Measurements from ENCODE around the gene ZSWIM1. TPM values are rescaled to one million over a fixed set of nuclear protein-coding genes. Genes with fewer than 3 reads are reported as not detected.
A peak's percentile ranks its signal among the peaks of the same experiment; 100 is the strongest.

ZSWIM1 gene
- polyA plus RNA-seq (4.3 to 4.9 TPM (median 4.4 TPM) in 3 replicates), polyA minus RNA-seq (19.7 to 22.0 TPM (median 20.8 TPM) in 3 replicates)
- 1.5 TPM for polyA plus RNA-seq (2011; ENCODE audit: low read depth)
- 3.0 and 3.4 TPM in 2 replicates for polyA plus RNA-seq (2011; cell fraction: cytosol; rRNA removed)
- 5.0 and 8.0 TPM in 2 replicates for polyA plus RNA-seq (2011; cell fraction: nucleus; rRNA removed)
- polyA plus RNA-seq (2012; ENCODE audit: low replicate concordance) = 6.1 and 7.7 TPM in 2 replicates
- 8.8 TPM for polyA minus RNA-seq (2011; cell fraction: cytosol; rRNA and poly(A)+ RNA removed)
- 7.1 and 8.9 TPM in 2 replicates for polyA minus RNA-seq (2011; cell fraction: nucleus; rRNA and poly(A)+ RNA removed)

DNA sequence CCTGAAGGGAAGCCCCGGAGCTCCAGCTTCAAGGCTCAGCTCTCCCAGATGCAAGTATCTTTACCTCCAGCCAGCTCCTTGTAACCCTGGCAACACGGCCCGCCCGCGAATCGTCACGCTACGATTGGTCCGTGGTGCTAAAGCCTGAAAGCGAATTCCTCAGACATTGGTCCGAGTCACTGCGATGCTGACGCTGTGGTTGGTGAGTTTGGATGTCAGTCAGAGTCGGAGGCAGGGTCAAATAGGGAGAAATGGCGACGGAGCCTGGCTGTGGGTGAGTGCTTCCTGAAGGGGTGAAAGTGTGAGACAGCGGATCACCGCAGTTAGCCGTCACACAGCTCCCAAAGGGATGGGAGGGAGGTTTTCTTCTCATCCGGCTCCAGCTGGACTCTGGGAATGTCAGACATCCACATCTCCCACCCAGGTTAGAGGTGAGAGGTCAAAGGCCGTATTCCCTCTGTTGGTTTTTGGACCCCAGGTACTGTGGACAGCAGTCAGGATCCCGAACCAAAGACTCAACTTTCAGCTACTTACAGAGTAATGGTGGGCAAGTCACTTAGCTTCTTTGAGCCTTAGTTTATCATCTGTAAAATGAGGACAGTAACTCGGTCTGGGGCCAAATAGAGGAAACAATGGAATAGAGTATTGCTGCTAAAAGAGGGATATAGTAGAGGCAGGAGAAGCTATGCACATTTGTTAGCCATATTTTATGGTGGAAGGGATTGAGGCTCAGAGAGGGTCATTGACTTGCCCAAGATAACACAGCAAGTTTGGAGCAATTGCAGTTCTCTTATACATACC lies at the start of gene ZSWIM1:
Gene ZSWIM1, plus strand, starts transcription at position 240 of the 801 bp plus-strand sequence. CDS start 1,366 bp downstream, outside the sequence.
- Histone ChIP-seq H3K9me1 (ENCODE audit: control insufficient read depth, extremely low read depth, insufficient read depth, low read length) (no peaks in the 10 kb centered on the region), H4K20me1 (ENCODE audit: control insufficient read depth, extremely low read depth, insufficient read depth, low read length) (no peaks in the 10 kb centered on the region), H3K36me3 (ENCODE audit: control insufficient read depth in 2 of 2, extremely low read depth in 1 of 2, insufficient read depth in 2 of 2, low read length in 2 of 2) (peaks cover 11 to 13% of the 10 kb centered on the region in 2 experiments), H3K4me2 (ENCODE audit: control insufficient read depth, extremely low read depth, insufficient read depth, low read depth, low read length) (peak within 1 kb of the TSS; percentile 93), H3K9me3 (ENCODE audit: control insufficient read depth, low read depth, low read length) (no peaks in the 10 kb centered on the region), H3K9ac (ENCODE audit: control insufficient read depth, extremely low read depth, insufficient read depth, low read length) (peak within 1 kb of the TSS; percentile 94), H3K27ac (ENCODE audit: control insufficient read depth, insufficient read depth, low read length) (peak within 1 kb of the TSS; percentile 80), H3K79me2 (ENCODE audit: control insufficient read depth, insufficient read depth, low read length) (peaks cover 15% of the 10 kb centered on the region), H3K27me3 (ENCODE audit: control insufficient read depth, extremely low read depth, insufficient read depth, low read length) (no peaks in the 10 kb centered on the region), H3K4me1 (ENCODE audit: control insufficient read depth, extremely low read depth, insufficient read depth, low read length) (peaks cover 10% of the 10 kb centered on the region), H3K4me3 (ENCODE audit: control insufficient read depth in 2 of 3, extremely low read depth in 1 of 3, insufficient read depth in 2 of 3, low read depth in 1 of 3, low read length in 3 of 3) (peak within 1 kb of the TSS; percentile 66 to 94 (median 77)), H2AFZ (ENCODE audit: control insufficient read depth, low read length) (peak within 1 kb of the TSS; percentile 60)
- dilution Hi-C loops (cut with MboI; ENCODE audit: extremely low pct_ligation_motif_present, low sequenced_read_pairs) = no loop called here
- FAIRE-seq (peak; percentile 92), DNase-seq (ENCODE audit: low read depth, low spot score) (peak; percentile 92)
- no peak for TF ChIP-seq EZH2 (IDR thresholded peaks at IDR 0.05; ENCODE audit: low read length)
- TF ChIP-seq, protein P1, sequence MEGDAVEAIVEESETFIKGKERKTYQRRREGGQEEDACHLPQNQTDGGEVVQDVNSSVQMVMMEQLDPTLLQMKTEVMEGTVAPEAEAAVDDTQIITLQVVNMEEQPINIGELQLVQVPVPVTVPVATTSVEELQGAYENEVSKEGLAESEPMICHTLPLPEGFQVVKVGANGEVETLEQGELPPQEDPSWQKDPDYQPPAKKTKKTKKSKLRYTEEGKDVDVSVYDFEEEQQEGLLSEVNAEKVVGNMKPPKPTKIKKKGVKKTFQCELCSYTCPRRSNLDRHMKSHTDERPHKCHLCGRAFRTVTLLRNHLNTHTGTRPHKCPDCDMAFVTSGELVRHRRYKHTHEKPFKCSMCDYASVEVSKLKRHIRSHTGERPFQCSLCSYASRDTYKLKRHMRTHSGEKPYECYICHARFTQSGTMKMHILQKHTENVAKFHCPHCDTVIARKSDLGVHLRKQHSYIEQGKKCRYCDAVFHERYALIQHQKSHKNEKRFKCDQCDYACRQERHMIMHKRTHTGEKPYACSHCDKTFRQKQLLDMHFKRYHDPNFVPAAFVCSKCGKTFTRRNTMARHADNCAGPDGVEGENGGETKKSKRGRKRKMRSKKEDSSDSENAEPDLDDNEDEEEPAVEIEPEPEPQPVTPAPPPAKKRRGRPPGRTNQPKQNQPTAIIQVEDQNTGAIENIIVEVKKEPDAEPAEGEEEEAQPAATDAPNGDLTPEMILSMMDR (optimal IDR thresholded peaks at IDR 0.05 in 1 of 3, IDR thresholded peaks at IDR 0.05 in 1 of 3, conservative IDR thresholded peaks at IDR 0.05 in 1 of 3; ENCODE audit: extremely low read depth in 1 of 3, insufficient read depth in 2 of 3, low read length in 3 of 3) = no peak

- FAIRE-seq (no peak), DNase-seq (ENCODE audit: low read depth, low spot score) (no peak)
- Histone ChIP-seq H3K4me3 (ENCODE audit: control insufficient read depth in 2 of 3, extremely low read depth in 1 of 3, insufficient read depth in 2 of 3, low read depth in 1 of 3, low read length in 3 of 3) (no peak overlapping the region), H4K20me1 (ENCODE audit: control insufficient read depth, extremely low read depth, insufficient read depth, low read length) (no peaks in the 10 kb centered on the region), H3K9me1 (ENCODE audit: control insufficient read depth, extremely low read depth, insufficient read depth, low read length) (peaks cover 2% of the 10 kb centered on the region), H3K4me1 (ENCODE audit: control insufficient read depth, extremely low read depth, insufficient read depth, low read length) (peaks cover 24% of the 10 kb centered on the region), H3K9me3 (ENCODE audit: control insufficient read depth, low read depth, low read length) (no peaks in the 10 kb centered on the region), H3K4me2 (ENCODE audit: control insufficient read depth, extremely low read depth, insufficient read depth, low read depth, low read length) (no peak overlapping the region), H3K9ac (ENCODE audit: control insufficient read depth, extremely low read depth, insufficient read depth, low read length) (peak overlapping the region; percentile 82), H3K27me3 (ENCODE audit: control insufficient read depth, extremely low read depth, insufficient read depth, low read length) (no peaks in the 10 kb centered on the region), H2AFZ (ENCODE audit: control insufficient read depth, low read length) (no peak overlapping the region), H3K79me2 (ENCODE audit: control insufficient read depth, insufficient read depth, low read length) (no peaks in the 10 kb centered on the region), H3K36me3 (ENCODE audit: control insufficient read depth in 2 of 2, extremely low read depth in 1 of 2, insufficient read depth in 2 of 2, low read length in 2 of 2) (no peaks in the 10 kb centered on the region), H3K27ac (ENCODE audit: control insufficient read depth, insufficient read depth, low read length) (no peak overlapping the region)
- TF ChIP-seq EZH2 (IDR thresholded peaks at IDR 0.05; ENCODE audit: low read length) = no peak
- TF ChIP-seq, protein P1 (optimal IDR thresholded peaks at IDR 0.05 in 1 of 3, IDR thresholded peaks at IDR 0.05 in 1 of 3, conservative IDR thresholded peaks at IDR 0.05 in 1 of 3; ENCODE audit: extremely low read depth in 1 of 3, insufficient read depth in 2 of 3, low read length in 3 of 3) = no peak
- dilution Hi-C loops (cut with MboI; ENCODE audit: extremely low pct_ligation_motif_present, low sequenced_read_pairs) = no loop called here
These were observed 48.4 kb upstream of the ZSWIM1 start for GRCh38 chr20:45832619-45833018.
